Peyer's patch (tissue), 4 donors: ENCODE results near the gene MYO7A. TPM values are rescaled to one million over a fixed set of nuclear protein-coding genes. Genes with fewer than 3 reads are reported as not detected.
A peak's percentile ranks its signal among the peaks of the same experiment; 100 is the strongest.

Experiments used
- DNase-seq, 3 donors: peaks; one replicate each; pipeline ENCODE4 v3.0.0-alpha.2; 2017 to 2019
- H3K27ac ChIP-seq, 4 donors: fragments of 200-600 bp; sonication (generic); one replicate each; pipeline ENCODE4 v1.5.1; 2016 to 2019
- H3K27me3 ChIP-seq, 2 donors: fragments of 200-600 bp; sonication (generic); one replicate each; pipeline ENCODE4 v1.5.1; 2019
- H3K36me3 ChIP-seq, 3 donors: fragments of 200-600 bp; sonication (generic); one replicate each; pipeline ENCODE4 v1.5.1; 2016 to 2019
- H3K4me1 ChIP-seq, 4 donors: fragments of 200-600 bp; sonication (generic); one replicate each; pipeline ENCODE4 v1.5.1; 2016 to 2019
- H3K4me3 ChIP-seq, 4 donors: fragments of 200-600 bp; sonication (generic); 1 replicate in 3 of 4; 2 replicates in 1 of 4; pipeline ENCODE4 v1.5.1; 2016 to 2019; ENCODE audit warnings: mild to moderate bottlenecking in 1 of 4
- H3K9me3 ChIP-seq, 4 donors: fragments of 200-600 bp; sonication (generic); one replicate each; pipeline ENCODE4 v1.5.1; 2016 to 2019; ENCODE audit warnings: mild to moderate bottlenecking in 1 of 4
- POLR2A ChIP-seq, 2 donors: fragments of 450-650 bp; IDR thresholded peaks; one replicate each; pipeline ENCODE4 v1.5.1; 2017; ENCODE audit warnings: antibody characterized with exemption in 2 of 2, mild to moderate bottlenecking in 2 of 2, moderate library complexity in 2 of 2
- total RNA-seq, 4 donors: library from RNA; depleted of rRNA; stranded (reverse); fragments of >200 nt; gene quantifications; one replicate each; pipeline ENCODE4 v1.1.0, GENCODE V29; 2016
- TF ChIP-seq, protein P1 (sequence below), 6 experiments: fragments of 450-650 bp in 4 of 6; fragments of 200-600 bp in 2 of 6; sonication (generic) in 1 of 6; IDR thresholded peaks; one replicate each; pipeline ENCODE4 v1.5.1; 2017 to 2019; ENCODE audit warnings: antibody characterized with exemption in 6 of 6, mild to moderate bottlenecking in 3 of 6, moderate library complexity in 1 of 6

The MYO7A gene
- total RNA-seq, 4 donors from 2014 or later = 6.1 to 15.7 (median 7.1) TPM

DNA sequence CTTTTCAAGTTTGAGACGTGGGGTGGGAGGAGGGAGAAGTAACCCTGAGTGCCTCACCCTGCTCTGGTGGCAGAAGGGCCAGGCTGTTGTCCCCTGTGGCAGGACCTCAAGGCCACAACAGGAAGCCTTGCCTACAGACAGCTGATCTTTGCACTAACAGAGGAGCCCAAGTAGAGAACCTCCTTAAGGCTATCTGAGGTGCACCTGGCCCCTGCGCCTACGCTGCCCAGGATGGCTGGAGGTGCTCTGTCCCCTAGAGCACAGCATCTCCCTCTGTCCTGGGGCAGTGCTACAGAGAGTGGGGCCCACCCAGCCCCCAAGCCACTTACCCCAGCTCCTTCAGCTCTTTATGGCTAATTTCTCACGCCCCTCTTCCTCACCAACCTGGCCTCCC is 27.0 kb downstream of the MYO7A start:
- H3K4me3 ChIP-seq = no peak overlapping the region
- H3K27me3 ChIP-seq = no peaks in the 10 kb centered on the region
- H3K27ac ChIP-seq = no peak overlapping the region
- H3K4me1 ChIP-seq = peaks cover 0 to 11% (median 0%) of the 10 kb centered on the region in 4 donors
- DNase-seq = no peak
- H3K36me3 ChIP-seq = no peaks in the 10 kb centered on the region
- no peak for TF ChIP-seq POLR2A (IDR thresholded peaks at IDR 0.05)
- TF ChIP-seq, protein P1, sequence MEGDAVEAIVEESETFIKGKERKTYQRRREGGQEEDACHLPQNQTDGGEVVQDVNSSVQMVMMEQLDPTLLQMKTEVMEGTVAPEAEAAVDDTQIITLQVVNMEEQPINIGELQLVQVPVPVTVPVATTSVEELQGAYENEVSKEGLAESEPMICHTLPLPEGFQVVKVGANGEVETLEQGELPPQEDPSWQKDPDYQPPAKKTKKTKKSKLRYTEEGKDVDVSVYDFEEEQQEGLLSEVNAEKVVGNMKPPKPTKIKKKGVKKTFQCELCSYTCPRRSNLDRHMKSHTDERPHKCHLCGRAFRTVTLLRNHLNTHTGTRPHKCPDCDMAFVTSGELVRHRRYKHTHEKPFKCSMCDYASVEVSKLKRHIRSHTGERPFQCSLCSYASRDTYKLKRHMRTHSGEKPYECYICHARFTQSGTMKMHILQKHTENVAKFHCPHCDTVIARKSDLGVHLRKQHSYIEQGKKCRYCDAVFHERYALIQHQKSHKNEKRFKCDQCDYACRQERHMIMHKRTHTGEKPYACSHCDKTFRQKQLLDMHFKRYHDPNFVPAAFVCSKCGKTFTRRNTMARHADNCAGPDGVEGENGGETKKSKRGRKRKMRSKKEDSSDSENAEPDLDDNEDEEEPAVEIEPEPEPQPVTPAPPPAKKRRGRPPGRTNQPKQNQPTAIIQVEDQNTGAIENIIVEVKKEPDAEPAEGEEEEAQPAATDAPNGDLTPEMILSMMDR (IDR thresholded peaks at IDR 0.05) = no peak
- no peaks in the 10 kb centered on the region for H3K9me3 ChIP-seq

DNA sequence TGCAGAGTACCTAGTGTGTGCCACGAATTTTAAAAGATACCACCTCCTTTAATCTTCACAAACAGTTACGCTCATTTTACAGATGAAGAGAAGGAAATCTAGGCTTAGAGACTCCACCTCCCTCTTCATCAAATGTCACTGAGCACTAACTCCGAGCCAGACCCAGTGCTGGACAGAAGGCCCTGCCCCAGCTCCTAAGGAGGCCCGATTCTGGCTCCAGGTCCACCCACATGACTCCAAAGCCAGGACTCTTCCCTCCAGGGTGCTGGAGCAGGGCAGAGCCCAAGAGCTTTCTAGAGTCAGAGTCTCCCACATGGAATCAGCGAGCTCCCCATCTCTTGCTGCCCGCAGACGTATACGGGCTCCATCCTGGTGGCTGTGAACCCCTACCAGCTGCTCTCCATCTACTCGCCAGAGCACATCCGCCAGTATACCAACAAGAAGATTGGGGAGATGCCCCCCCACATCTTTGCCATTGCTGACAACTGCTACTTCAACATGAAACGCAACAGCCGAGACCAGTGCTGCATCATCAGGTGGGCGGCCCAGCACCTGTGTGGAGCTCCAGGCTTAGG is 27.6 kb downstream of the MYO7A start:
- TF ChIP-seq, protein P1 (IDR thresholded peaks at IDR 0.05) = no peak
- no peak for TF ChIP-seq POLR2A (IDR thresholded peaks at IDR 0.05)
- no peak for DNase-seq
- H3K27ac ChIP-seq = no peak overlapping the region
- H3K4me1 ChIP-seq = peaks cover 0 to 11% (median 0%) of the 10 kb centered on the region in 4 donors
- no peak overlapping the region for H3K4me3 ChIP-seq
- H3K36me3 ChIP-seq = no peaks in the 10 kb centered on the region
- H3K9me3 ChIP-seq = no peaks in the 10 kb centered on the region
- no peaks in the 10 kb centered on the region for H3K27me3 ChIP-seq

DNA sequence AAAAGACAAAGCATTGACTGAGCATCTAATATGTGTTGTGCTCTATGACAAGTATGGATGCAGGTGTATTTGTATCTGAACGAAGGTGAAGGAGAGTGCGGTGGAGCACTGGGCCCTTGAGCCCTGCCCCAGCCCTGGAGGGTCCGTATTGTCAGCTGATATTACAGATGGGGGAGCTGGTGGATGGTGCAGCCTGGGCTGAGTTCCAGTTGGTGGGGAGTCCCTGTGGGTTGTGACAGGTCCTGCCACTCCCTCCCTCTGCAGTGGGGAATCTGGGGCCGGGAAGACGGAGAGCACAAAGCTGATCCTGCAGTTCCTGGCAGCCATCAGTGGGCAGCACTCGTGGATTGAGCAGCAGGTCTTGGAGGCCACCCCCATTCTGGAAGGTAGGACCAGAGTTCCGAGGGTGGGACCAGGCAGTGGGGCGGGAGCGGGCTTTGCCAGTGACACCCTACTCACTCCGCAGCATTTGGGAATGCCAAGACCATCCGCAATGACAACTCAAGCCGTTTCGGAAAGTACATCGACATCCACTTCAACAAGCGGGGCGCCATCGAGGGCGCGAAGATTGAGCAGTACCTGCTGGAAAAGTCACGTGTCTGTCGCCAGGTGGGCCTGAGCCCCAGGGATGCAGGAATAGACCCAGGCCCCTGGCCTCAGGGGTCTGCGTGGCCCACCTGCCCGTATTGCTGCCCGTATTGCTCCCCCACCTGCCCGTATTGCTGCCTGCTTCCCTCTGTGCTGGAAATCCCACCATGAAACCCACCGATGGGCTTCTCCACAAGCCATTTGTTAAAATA is 28.6 kb downstream of the MYO7A start:
- H3K36me3 ChIP-seq = no peaks in the 10 kb centered on the region
- no peaks in the 10 kb centered on the region for H3K9me3 ChIP-seq
- TF ChIP-seq POLR2A (IDR thresholded peaks at IDR 0.05) = no peak
- TF ChIP-seq, protein P1 (IDR thresholded peaks at IDR 0.05) = no peak
- no peaks in the 10 kb centered on the region for H3K27me3 ChIP-seq
- H3K4me1 ChIP-seq = peaks cover 0 to 11% (median 0%) of the 10 kb centered on the region in 4 donors
- DNase-seq = no peak
- no peak overlapping the region for H3K27ac ChIP-seq
- no peak overlapping the region for H3K4me3 ChIP-seq

DNA sequence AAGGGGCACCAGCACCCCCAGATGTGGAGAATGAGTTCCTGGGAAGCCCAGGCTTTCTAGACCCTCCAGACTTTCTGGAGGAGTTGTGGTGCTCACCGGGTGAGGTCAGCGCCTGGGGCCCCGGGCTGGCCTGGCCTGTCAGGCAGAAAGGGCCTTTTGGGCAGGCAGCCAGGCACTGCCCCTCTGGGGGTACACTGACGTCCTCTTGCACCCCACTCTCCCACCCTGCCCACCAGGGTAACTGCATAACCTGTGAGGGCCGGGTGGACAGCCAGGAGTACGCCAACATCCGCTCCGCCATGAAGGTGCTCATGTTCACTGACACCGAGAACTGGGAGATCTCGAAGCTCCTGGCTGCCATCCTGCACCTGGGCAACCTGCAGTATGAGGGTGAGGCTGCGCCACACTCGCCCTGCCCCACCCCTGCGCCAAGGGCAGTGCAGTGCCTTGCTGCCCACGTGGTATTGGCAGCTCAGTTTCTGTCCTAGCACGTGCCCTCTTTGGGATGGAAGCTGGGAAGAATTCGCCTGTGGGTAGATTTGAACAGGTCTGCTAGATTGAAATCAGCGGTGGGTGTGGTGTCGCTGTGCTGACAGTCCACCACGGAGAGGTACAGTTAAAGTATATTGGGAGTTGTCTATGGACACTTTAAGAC is 30.1 kb downstream of the MYO7A start:
- no peak overlapping the region for H3K27ac ChIP-seq
- H3K4me1 ChIP-seq = peaks cover 0 to 11% (median 0%) of the 10 kb centered on the region in 4 donors
- no peak overlapping the region for H3K4me3 ChIP-seq
- DNase-seq = peak in 1 of 3 donors; percentile 61
- TF ChIP-seq POLR2A (IDR thresholded peaks at IDR 0.05) = no peak
- TF ChIP-seq, protein P1 (IDR thresholded peaks at IDR 0.05) = no peak
- no peaks in the 10 kb centered on the region for H3K27me3 ChIP-seq
- no peaks in the 10 kb centered on the region for H3K36me3 ChIP-seq
- H3K9me3 ChIP-seq = no peaks in the 10 kb centered on the region

DNA sequence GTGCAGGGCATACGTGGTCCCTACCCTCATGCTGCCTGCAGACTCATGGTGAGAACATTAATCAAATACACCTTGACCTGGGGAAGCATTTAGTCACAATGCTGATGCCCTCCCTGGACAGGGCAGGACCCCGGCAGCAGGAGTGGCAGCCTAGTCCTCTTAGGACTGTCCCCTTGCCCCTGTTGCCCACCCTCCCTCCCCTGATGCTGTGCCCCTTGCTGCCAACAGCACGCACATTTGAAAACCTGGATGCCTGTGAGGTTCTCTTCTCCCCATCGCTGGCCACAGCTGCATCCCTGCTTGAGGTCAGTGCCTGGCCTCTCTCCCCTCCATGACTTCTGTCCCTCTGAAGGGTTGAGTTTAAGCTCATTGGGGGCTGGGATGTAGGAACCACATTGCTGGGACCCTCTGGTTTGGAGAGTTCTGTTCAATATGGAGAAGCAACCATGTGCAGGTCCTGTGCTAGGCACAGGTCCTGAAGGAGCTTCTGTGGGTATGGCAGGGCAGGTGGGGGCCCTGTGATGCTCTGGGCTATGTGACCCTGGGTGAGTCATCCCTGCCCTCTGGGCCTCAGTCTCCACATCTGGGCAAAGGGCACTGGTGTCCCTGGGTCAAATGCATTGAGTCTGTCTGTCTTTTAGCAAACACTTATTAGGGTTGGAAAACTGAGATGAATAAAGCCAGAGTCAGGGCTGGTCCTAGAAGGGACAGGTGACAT is 31.3 kb downstream of the MYO7A start:
- Histone ChIP-seq H3K36me3 (no peaks in the 10 kb centered on the region), H3K27ac (no peak overlapping the region), H3K4me3 (no peak overlapping the region), H3K9me3 (no peaks in the 10 kb centered on the region), H3K27me3 (no peaks in the 10 kb centered on the region), H3K4me1 (peaks cover 0 to 4% (median 0%) of the 10 kb centered on the region in 4 donors)
- TF ChIP-seq, protein P1 (IDR thresholded peaks at IDR 0.05) = no peak
- no peak for TF ChIP-seq POLR2A (IDR thresholded peaks at IDR 0.05)
- DNase-seq = no peak
